MM.1S (cell line): ENCODE measurements around the gene MUTYH.

ENCODE experiments used
- DNase-seq: peaks from one replicate; pipeline ENCODE4 v3.0.0-alpha.2; 2015
- H2AFZ ChIP-seq: fragments of 300-600 bp; sonication (generic); 2 replicates; pipeline ENCODE4 v1.6.0; 2016; ENCODE audit warnings: antibody characterized with exemption, low read length
- H3F3A ChIP-seq: fragments of 300-600 bp; sonication (generic); 2 replicates; pipeline ENCODE4 v1.6.1; 2016; ENCODE audit warnings: mild to moderate bottlenecking, antibody characterized with exemption, low read length, moderate library complexity, mixed read lengths; ENCODE audit not compliant: insufficient read depth
- H3K27ac ChIP-seq: fragments of 300-600 bp; sonication (generic); 2 replicates; pipeline ENCODE4 v1.5.1; 2016; ENCODE audit warnings: mild to moderate bottlenecking, low read length
- H3K27me3 ChIP-seq: fragments of 300-600 bp; sonication (generic); replicated peaks from 2 replicates; pipeline ENCODE4 v1.6.0; 2016; ENCODE audit warnings: low read length; ENCODE audit not compliant: insufficient read depth
- H3K36me3 ChIP-seq: fragments of 300-600 bp; sonication (generic); replicated peaks from 2 replicates; pipeline ENCODE4 v1.6.1; 2016; ENCODE audit warnings: mild to moderate bottlenecking, low read length, mixed read lengths; ENCODE audit not compliant: insufficient read depth
- H3K4me1 ChIP-seq: fragments of 300-600 bp; sonication (generic); 2 replicates; pipeline ENCODE4 v1.6.1; 2016; ENCODE audit warnings: low read length, mixed read lengths
- H3K4me2 ChIP-seq: fragments of 300-600 bp; sonication (generic); 2 replicates; pipeline ENCODE4 v1.6.0; 2016; ENCODE audit warnings: low read depth, low read length
- H3K4me3 ChIP-seq: fragments of 300-600 bp; sonication (generic); 2 replicates; pipeline ENCODE4 v1.5.1; 2016; ENCODE audit warnings: low read length, mixed read lengths
- H3K79me2 ChIP-seq: fragments of 300-600 bp; sonication (generic); 2 replicates; pipeline ENCODE4 v1.6.1; 2016; ENCODE audit warnings: mixed run types, low read length, mixed read lengths
- H3K9ac ChIP-seq: fragments of 300-600 bp; sonication (generic); 2 replicates; pipeline ENCODE4 v1.6.1; 2016; ENCODE audit warnings: low read length, mixed read lengths
- H3K9me2 ChIP-seq: fragments of 300-600 bp; sonication (generic); replicated peaks from 2 replicates; pipeline ENCODE4 v1.6.1; 2016; ENCODE audit warnings: mild to moderate bottlenecking, low read length, mixed read lengths; ENCODE audit not compliant: insufficient read depth
- H3K9me3 ChIP-seq: fragments of 300-600 bp; sonication (generic); replicated peaks from 2 replicates; pipeline ENCODE4 v1.6.1; 2016; ENCODE audit warnings: mild to moderate bottlenecking, low read length, mixed read lengths; ENCODE audit not compliant: insufficient read depth
- H4K20me1 ChIP-seq: fragments of 300-600 bp; sonication (generic); 2 replicates; pipeline ENCODE4 v1.6.1; 2016; ENCODE audit warnings: mild to moderate bottlenecking, low read length, moderate library complexity, mixed read lengths; ENCODE audit not compliant: insufficient read depth
- CTCF ChIP-seq: fragments of 300-600 bp; sonication (generic); IDR thresholded peaks from 2 replicates; pipeline ENCODE4 v1.5.1; 2016; ENCODE audit warnings: antibody characterized with exemption, low read length, mixed read lengths
- EZH2 ChIP-seq: fragments of 300-600 bp; sonication (generic); optimal IDR thresholded peaks from 2 replicates; pipeline ENCODE3; 2017; ENCODE audit warnings: low read depth, mild to moderate bottlenecking, antibody characterized with exemption, low read length, mixed read lengths
- EZH2phosphoT487 ChIP-seq: fragments of 300-600 bp; sonication (generic); IDR thresholded peaks from 2 replicates; pipeline ENCODE4 v1.6.1; 2018; ENCODE audit warnings: antibody characterized with exemption, low read length

The MUTYH gene

DNA sequence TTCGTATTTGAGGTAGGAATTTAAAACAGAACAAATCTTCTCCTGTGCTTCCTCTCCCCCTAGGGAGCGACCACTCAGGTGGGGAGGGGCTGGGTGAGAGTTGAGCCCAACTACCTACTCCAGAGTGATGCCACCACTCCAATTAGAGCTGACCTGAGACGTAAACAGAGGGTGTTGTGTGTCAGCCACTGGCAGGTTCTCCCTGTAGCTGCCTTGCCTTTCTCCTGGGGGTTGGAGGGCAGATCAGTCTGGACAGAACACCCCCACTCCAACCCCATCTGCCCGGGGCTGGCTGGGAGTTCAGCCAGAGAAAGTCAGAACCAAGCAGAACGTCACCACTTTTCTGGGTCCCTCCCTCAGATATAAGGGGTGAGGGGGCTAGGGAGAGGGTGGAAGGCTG is 11.6 kb downstream of the MUTYH start:
- no peaks in the 10 kb centered on the region for H3K27me3 ChIP-seq
- H3K27ac ChIP-seq: no peak overlapping the region
- no peaks in the 10 kb centered on the region for H3K9me3 ChIP-seq
- H3K4me1 ChIP-seq: peaks cover 13% of the 10 kb centered on the region
- no peak for DNase-seq
- H3K9me2 ChIP-seq: no peaks in the 10 kb centered on the region
- no peak overlapping the region for H3K9ac ChIP-seq
- H2AFZ ChIP-seq: no peak overlapping the region
- H3K79me2 ChIP-seq: no peaks in the 10 kb centered on the region; the same call in 1 of the 2 replicates
- H4K20me1 ChIP-seq: no peaks in the 10 kb centered on the region
- TF ChIP-seq EZH2phosphoT487 (no peak), EZH2 (no peak), CTCF (no peak)
- H3K4me3 ChIP-seq: no peak overlapping the region
- no peak overlapping the region for H3K4me2 ChIP-seq
- no peaks in the 10 kb centered on the region for H3K36me3 ChIP-seq
- no peaks in the 10 kb centered on the region for H3F3A ChIP-seq

DNA sequence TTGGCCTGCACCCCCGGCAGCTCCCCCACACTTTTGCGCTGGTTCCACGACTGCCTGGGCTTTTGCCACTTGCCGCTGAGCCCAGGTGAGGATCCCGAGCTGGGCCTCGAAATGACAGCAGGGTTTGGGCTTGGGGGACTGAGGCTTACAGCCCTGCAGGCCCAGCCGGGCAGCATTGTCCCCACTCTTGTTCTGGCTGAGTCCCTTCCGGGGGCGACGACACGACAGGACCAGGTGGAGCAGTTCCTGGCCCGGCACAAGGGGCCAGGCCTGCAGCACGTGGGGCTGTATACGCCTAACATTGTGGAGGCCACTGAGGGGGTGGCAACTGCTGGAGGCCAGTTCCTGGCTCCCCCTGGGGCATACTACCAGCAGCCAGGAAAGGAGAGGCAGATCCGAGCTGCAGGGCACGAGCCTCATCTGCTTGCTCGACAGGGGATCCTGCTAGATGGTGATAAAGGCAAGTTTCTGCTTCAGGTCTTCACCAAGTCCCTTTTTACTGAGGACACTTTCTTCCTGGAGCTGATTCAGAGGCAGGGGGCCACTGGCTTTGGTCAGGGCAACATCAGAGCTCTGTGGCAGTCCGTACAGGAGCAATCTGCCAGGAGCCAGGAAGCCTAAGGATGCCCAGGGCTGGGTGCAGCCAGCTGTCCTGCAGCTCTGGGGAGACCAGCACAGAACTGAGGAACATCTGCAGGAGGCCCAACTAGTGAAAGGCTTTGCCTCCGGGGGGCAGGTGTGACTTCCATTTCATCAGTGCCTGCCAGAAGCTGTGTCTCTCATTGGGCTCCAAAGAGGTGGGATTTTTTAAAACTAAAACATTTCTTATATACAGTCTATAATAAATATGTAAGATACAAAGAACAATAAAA is 12.4 kb downstream of the MUTYH start:
- H3K9me2 ChIP-seq: no peaks in the 10 kb centered on the region
- H3K4me3 ChIP-seq: peak overlapping the region; percentile 69; the same call in 1 of the 2 replicates
- DNase-seq: no peak
- peak overlapping the region; percentile 100 for H3K4me2 ChIP-seq
- H2AFZ ChIP-seq: 0 out of 2 replicates have a peak overlapping the region, but pooled peaks have one; percentile 97
- no peaks in the 10 kb centered on the region for H3K27me3 ChIP-seq
- peaks cover 13% of the 10 kb centered on the region for H3K4me1 ChIP-seq
- no peaks in the 10 kb centered on the region for H3F3A ChIP-seq
- H3K9ac ChIP-seq: peak overlapping the region; percentile 70; the same call in 1 of the 2 replicates
- no peaks in the 10 kb centered on the region for H3K36me3 ChIP-seq
- no peaks in the 10 kb centered on the region for H4K20me1 ChIP-seq
- H3K9me3 ChIP-seq: no peaks in the 10 kb centered on the region
- no peak overlapping the region for H3K27ac ChIP-seq
- H3K79me2 ChIP-seq: no peaks in the 10 kb centered on the region; the same call in 1 of the 2 replicates
- TF ChIP-seq EZH2 (no peak), CTCF (no peak), EZH2phosphoT487 (no peak)

DNA sequence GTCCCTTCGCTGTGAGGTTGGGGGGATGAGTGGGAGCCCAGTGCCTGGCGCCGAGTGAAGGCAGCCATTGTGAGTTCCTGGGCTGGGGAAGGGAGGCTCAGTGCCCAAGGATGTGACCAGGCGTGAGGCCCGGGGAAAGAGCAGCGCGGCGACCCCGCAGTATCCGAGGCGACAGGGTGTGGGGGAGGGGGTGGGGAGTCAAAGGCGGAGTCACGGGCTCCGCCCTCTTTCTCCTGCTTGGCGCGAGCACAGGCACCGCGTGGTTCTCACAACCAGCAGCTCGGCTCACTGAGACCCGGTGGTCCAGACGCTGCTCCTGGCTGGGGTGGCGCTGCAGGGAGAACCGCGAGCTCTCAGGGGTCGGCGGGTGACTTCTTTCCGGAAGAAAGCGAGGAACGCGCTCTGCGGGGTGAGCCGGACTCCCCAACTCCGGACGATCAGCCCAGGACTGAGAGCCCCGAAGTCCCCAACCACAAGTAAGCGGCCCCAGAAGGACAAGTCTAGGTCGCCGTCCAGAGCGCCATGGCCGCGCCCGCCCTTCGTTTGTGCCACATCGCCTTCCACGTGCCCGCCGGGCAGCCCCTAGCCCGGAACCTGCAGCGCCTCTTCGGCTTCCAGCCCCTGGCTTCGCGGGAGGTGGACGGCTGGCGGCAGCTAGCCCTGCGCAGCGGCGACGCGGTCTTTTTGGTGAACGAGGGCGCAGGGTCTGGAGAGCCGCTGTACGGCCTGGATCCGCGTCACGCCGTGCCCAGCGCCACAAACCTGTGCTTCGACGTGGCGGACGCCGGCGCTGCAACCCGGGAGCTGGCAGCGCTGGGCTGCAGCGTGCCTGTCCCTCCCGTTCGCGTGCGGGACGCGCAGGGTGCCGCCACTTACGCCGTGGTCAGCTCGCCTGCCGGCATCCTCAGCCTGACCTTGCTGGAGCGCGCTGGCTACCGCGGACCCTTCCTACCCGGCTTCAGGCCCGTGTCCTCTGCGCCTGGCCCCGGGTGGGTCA is 13.3 kb downstream of the MUTYH start, which contains the start of gene HPDL:
Gene HPDL (plus strand): TSS at position 269 of the 997 bp plus-strand sequence. CDS start 254 bp downstream, at position 523.
- Histone ChIP-seq H4K20me1 (no peaks in the 10 kb centered on the region), H3K4me2 (peak within 1 kb of the TSS; percentile 100), H3K9ac (peak within 1 kb of the TSS; percentile 70), H3K9me2 (no peaks in the 10 kb centered on the region), H3K9me3 (no peaks in the 10 kb centered on the region), H3K4me1 (peaks cover 13% of the 10 kb centered on the region), H3K27ac (no peak within 1 kb of the TSS), H3F3A (no peaks in the 10 kb centered on the region), H3K36me3 (no peaks in the 10 kb centered on the region), H3K27me3 (no peaks in the 10 kb centered on the region), H2AFZ (peak within 1 kb of the TSS; percentile 97), H3K4me3 (peak within 1 kb of the TSS; percentile 69), H3K79me2 (no peaks in the 10 kb centered on the region; the same call in 1 of the 2 replicates)
- TF ChIP-seq EZH2phosphoT487: no peak
- no peak for TF ChIP-seq CTCF
- TF ChIP-seq EZH2: no peak
- DNase-seq: peak; percentile 66
